ENCODE data around the gene OR8K1.

OR8K1 gene

DNA sequence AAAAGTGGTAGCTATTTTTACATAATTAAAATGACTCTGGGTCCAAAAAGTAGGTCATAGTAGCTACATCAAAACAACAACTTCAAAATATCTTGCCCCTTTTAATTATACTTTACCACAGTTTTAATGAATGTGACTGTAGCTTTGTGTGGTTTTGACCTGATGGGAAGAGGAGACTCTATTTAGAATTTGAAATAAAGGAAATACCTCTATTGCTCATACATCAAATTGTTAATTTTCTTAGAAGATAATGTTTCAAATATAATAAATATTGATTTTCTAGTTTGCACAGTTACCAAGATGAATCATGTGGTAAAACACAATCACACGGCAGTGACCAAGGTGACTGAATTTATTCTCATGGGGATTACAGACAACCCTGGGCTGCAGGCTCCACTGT lies at the start of gene OR8K1:
TSS of gene OR8K1 (plus strand) at position 301 of the 400 bp plus-strand sequence. CDS start at position 301, 0 bp downstream.
- no peak for DNase-seq

DNA sequence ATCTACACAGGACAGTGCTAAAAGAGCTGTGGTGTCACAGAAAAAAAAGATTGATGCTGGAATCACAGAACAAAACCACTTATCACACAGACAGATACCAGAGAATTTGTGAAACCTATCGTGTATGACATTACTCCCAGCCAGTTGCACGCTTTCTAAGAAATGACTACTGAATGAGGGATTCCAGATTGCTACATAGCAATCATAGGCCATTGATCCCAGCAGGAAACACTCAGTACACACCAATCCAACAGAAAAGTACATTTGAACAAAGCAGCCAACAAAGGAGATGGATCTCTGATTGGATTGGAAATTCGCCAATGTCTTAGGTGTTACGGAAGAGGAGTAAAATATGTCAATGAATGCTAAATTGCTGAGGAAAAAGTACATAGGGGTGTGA lies 48.9 kb upstream of the OR8K1 start:
- DNase-seq = no peak

DNA sequence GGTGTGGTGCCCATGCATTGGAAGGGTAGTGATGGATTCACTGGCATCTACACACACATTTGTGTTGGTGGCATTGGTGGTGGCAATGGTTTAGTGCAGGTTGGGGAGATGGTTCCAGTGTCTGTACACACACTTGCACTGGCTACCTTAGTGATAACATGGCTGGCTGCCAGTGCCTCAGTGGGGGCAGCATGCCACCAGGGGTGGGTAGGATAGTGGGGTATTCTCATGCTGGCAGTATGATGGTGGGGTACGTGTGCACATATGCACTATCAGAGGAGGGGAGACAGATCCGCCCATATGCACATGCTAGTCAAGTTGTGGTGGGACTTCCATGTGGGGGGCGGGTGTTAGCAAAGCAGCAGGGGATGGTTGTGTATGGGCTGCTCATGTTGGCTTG lies 38.0 kb upstream of the OR8K1 start:
- DNase-seq = no peak

DNA sequence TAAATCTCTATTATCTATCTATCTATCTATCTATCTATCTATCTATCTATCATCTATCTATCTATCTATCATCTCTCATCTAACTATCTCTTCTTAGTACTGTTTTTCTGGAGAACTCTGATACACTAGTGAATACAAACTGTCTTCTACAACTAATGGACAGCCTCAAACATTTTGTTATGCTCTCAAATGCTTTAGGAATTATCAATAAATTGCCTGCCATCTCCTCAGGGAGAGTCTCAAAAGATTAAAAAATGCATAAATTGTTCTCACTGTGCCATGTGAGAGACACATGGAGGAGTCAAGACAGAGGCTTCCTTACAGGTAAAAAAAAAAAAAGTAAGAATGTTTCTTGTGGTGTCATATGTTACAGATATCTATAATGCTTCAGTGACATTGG lies 31.0 kb upstream of the OR8K1 start, which contains the start of gene OR8K3:
TSS of gene OR8K3 (plus strand) at position 301 of the 400 bp plus-strand sequence. CDS start 3,163 bp downstream, outside the sequence.
- DNase-seq = no peak

DNA sequence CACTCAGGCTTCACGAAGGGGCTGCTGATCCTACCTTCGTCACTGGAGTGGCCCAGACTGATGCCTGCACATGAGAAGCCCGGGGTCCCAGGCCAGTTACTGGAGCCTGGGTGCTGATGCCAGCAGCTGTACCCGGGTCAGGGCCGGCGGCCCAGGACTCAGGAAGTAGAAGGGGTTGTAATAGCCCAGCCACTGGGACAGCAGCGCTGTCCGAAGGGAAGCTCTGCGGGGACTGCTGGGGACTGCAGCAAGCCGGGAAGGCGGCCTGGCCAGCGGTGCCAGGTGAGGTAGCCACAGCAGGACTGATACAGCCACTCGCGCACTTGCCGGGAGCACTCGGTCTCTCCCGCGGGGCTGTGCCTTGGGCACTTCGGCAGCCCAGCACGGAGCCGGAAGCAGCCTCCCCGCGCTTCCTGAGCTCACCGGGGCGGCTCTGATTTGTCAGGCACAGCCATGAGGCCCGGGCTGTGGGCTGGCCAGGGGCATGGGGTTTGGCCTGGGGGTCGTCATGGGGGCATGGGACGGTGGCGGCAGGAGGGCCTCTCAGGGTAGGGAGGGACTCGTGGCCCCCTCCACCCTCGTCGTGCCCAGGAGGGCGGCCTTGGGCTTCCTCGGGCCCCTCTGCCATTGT lies 13.9 kb upstream of the OR8K1 start:
- no peak for DNase-seq

DNA sequence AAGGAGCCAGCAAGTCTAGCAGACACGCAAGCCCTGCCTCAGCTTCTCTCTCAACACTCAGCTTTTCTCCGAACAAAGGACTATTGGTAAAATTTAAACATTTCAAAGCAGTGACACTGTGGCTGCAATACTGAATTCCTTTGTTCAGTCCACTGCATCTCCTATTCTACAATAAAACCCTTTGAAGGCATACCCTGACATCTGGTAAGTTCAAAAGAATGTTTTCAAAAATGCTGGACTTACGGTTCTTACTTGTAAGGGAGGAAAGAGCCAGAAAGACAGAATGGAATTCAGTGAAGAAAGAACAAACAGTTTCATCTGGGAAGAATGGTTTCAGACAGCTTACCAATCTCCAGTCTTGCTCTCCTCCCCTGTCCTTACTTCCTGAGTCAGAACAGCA lies 12.7 kb upstream of the OR8K1 start:
- DNase-seq = peak in 1 of 51 donors; percentile 1

DNA sequence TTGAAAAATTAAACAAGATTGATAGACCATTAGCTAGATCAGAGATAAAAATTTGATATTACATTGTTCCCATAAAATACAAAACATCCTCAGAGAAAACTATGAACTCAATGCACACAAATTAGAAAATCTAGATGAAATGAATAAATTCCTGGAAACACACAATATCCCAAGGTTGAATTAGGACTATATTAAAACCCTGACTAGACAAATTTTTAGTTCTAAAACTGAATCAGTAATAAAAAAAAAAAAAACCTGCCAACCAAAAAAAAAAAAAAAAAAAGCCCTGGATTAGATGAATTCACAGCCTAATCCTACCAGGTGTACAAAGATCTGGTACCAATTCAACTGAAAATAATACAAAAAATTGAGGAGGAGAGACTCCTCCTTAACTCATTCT lies 5.5 kb upstream of the OR8K1 start:
- no peak for DNase-seq

DNA sequence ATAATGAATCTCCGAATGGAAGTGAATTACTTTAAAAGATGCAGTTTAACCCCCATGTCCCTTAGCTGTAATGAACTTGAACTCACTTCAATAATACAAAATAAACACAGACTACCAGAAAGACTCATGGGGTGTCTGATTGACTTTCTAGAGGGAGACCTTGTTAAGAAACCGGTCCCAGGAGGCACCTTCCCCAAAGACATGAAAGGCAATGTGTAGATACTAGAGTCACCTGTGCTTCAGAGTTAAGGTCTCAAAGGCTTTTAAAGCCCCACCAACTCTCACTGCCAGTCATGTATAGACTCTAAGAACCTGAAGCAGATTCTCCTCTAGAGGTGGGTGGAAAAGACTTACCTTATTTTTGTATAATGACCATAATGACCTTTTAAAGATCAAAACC lies 8.2 kb downstream of the OR8K1 start, which contains the start of gene OR8J1:
TSS of gene OR8J1 (plus strand) at position 301 of the 400 bp plus-strand sequence. CDS start 5,956 bp downstream, outside the sequence.
- DNase-seq = no peak

DNA sequence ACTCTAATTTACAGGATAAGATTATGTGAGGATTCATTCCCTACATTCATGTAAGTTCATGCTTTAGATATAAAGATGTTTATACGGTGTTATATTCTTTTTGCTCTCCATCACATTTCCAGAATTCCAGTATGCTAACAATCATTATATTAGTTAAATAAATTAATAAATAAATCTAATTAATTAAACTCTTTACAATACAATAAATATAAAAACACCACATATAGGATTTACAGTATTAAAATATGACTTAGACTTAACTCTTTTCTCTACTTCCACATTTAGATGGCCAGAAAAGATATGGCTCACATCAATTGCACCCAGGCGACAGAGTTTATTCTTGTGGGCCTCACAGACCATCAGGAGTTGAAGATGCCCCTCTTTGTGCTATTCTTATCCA lies 29.5 kb downstream of the OR8K1 start, which contains the start of gene OR8U1:
TSS of gene OR8U1 (plus strand) at position 301 of the 400 bp plus-strand sequence. CDS start at position 301, 0 bp downstream.
- no peak for DNase-seq

DNA sequence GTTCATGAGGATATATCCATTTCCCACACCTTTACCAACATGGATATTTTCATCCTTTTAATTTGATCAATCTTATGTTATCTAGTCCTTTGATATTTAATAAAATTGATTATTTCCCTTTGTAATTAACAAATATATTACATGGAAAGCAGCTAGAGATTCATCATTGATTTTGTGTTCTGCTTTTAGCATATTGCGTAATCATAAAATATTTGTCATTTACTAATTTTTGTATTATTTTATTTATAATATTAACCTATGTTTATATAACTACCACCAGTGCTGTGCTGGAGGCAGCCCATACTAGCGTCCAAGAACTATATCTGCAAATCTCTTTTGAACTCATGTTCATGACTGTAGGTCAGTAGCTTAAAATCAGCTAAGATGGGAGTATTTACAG lies 34.3 kb downstream of the OR8K1 start:
- DNase-seq = no peak

DNA sequence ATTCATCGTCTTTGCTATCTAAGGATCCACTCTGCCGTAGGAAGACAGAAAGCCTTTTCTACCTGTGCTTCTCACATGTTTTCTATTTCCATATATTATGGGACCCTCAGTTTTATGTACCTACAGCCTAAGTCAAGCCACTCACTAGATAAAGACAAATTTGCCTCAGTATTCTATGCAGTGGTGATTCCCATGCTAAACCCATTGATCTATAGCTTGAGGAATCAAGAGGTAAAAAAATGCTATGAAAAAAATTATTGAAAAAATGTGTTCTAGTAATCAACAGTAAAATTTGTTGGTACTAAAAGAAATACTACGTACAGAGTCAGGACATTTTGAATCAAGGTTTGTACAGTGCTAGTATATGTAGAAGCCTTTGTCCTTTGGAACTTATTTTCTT lies 48.5 kb downstream of the OR8K1 start:
- no peak for DNase-seq

DNA sequence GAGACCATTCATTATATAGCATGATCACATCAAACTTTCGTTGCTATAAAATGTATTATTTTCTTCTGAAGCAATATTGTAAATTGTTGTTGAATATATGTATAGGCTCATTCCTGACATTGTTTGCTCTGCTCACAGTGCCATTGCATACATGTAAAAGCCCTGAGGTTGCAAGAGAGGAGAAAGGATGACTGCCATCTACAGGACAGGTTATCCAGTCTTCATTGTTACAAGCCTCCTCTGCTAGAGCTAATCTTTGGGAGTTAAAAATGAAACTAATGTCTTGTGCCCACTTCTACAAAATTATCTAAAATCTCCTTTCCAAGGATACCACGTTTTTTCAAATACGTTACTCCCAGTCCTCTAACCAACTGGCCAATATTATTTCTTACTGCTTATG lies 50.2 kb downstream of the OR8K1 start:
- no peak for DNase-seq
